Measurements from ENCODE around the gene CCDC82. TPM values are rescaled to one million over a fixed set of nuclear protein-coding genes. Genes with fewer than 3 reads are reported as not detected.
"Not testable (repeated sequence)": the region's sequence is repeated elsewhere in the genome, so short reads cannot be mapped to it uniquely, and the experiment has no call there.

Gene CCDC82
- 10 to 100 TPM; 16.5 to 26.0 (median 22.2) TPM for total RNA-seq
- long read RNA-seq, donor 1, transcript CCDC82-218 (10 exons, 2,754 nt): major isoform, 34 of 41 reads
- long read RNA-seq, donor 1, partial matches to known transcripts: 0 of 41 reads
- long read RNA-seq, donor 1, other reads (novel, unspliced or antisense): 6 of 41 reads
- long read RNA-seq, donor 2, full-length matches to known transcripts: 3 of 18 reads
- long read RNA-seq, donor 2, partial matches to known transcripts: 10 of 18 reads
- long read RNA-seq, donor 2, other reads (novel, unspliced or antisense): 5 of 18 reads

GRCh38 chr11:96389720-96390487, at the start of gene CCDC82, which contains the start of gene JRKL:
TSS of gene CCDC82 (minus strand) at chr11:96389912. CDS start at chr11:96384747, 5,165 bp downstream.
TSS of gene JRKL (plus strand) at chr11:96390013. CDS start at chr11:96390650, 637 bp downstream.
- intact Hi-C loops (cut with DNase I, micrococcal nuclease): no loop called here
- TF ChIP-seq CTCF (IDR thresholded peaks at IDR 0.05): no peak
- H3K36me3 ChIP-seq (ENCODE audit: low read depth): no peaks in the 10 kb centered on the region
- peak within 1 kb of the TSS; percentile 77 for H3K4me3 ChIP-seq
- DNase-seq: peak; percentile 98 to 99 (median 99)
- H3K9me3 ChIP-seq: no peaks in the 10 kb centered on the region
- peak; percentile 99 for ATAC-seq
- H3K4me1 ChIP-seq (ENCODE audit: low read depth): peaks cover 7% of the 10 kb centered on the region

- DNase-seq; H3K4me1 ChIP-seq (ENCODE audit: low read depth); H3K9me3 ChIP-seq; ATAC-seq; H3K36me3 ChIP-seq (ENCODE audit: low read depth); intact Hi-C loops (cut with DNase I, micrococcal nuclease); H3K4me3 ChIP-seq: not testable (repeated sequence)
These were observed 42.9 kb upstream of the CCDC82 start for GRCh38 chr11:96432654-96433053.

GRCh38 chr11:96430668-96431067, 41.0 kb upstream of the CCDC82 start:
- TF ChIP-seq CTCF (IDR thresholded peaks at IDR 0.05): no peak
- no peak for DNase-seq
- Histone ChIP-seq H3K36me3 (ENCODE audit: low read depth) (no peaks in the 10 kb centered on the region), H3K9me3 (no peaks in the 10 kb centered on the region), H3K4me3 (no peak overlapping the region), H3K4me1 (ENCODE audit: low read depth) (no peaks in the 10 kb centered on the region)
- ATAC-seq: no peak
- intact Hi-C loops (cut with DNase I, micrococcal nuclease): no loop called here

GRCh38 chr11:96424693-96425092, 35.0 kb upstream of the CCDC82 start:
- ATAC-seq (no peak), DNase-seq (no peak)
- TF ChIP-seq CTCF (IDR thresholded peaks at IDR 0.05): no peak
- H3K4me1 ChIP-seq (ENCODE audit: low read depth): no peaks in the 10 kb centered on the region
- no peak overlapping the region for H3K4me3 ChIP-seq
- intact Hi-C loops (cut with DNase I, micrococcal nuclease): no loop called here
- no peaks in the 10 kb centered on the region for H3K36me3 ChIP-seq (ENCODE audit: low read depth)
- no peaks in the 10 kb centered on the region for H3K9me3 ChIP-seq

- Histone ChIP-seq H3K4me3 (no peak overlapping the region), H3K9me3 (no peaks in the 10 kb centered on the region), H3K4me1 (ENCODE audit: low read depth) (no peaks in the 10 kb centered on the region), H3K36me3 (ENCODE audit: low read depth) (no peaks in the 10 kb centered on the region)
- no peak for ATAC-seq
- intact Hi-C loops (cut with DNase I, micrococcal nuclease): no loop called here
- TF ChIP-seq CTCF (IDR thresholded peaks at IDR 0.05): no peak
- no peak for DNase-seq
These were observed 23.7 kb upstream of the CCDC82 start for GRCh38 chr11:96413408-96413807.

GRCh38 chr11:96412761-96413381, 23.2 kb upstream of the CCDC82 start:
- no peaks in the 10 kb centered on the region for H3K36me3 ChIP-seq (ENCODE audit: low read depth)
- H3K4me1 ChIP-seq (ENCODE audit: low read depth): no peaks in the 10 kb centered on the region
- TF ChIP-seq CTCF (IDR thresholded peaks at IDR 0.05): no peak
- intact Hi-C loops (cut with DNase I, micrococcal nuclease): no loop called here
- H3K4me3 ChIP-seq: no peak overlapping the region
- peak; percentile 27 for ATAC-seq
- no peak for DNase-seq
- no peaks in the 10 kb centered on the region for H3K9me3 ChIP-seq

- not testable (repeated sequence) for H3K4me3 ChIP-seq, ATAC-seq, H3K9me3 ChIP-seq
These were observed 21.7 kb upstream of the CCDC82 start for GRCh38 chr11:96411412-96411811.

More at GRCh38 chr11:96411412-96411811, 21.7 kb upstream of the CCDC82 start:
- peak in 1 of 3 donors; percentile 45 for DNase-seq
- intact Hi-C loops (cut with DNase I, micrococcal nuclease); H3K36me3 ChIP-seq (ENCODE audit: low read depth); H3K4me1 ChIP-seq (ENCODE audit: low read depth): not testable (repeated sequence)
